Measurements from ENCODE around the gene SERPINA5. TPM values are rescaled to one million over a fixed set of nuclear protein-coding genes. Genes with fewer than 3 reads are reported as not detected.
A peak's percentile ranks its signal among the peaks of the same experiment; 100 is the strongest.

Gene SERPINA5
- total and polyA plus RNA-seq, 2 of the 13 experiments (the other 11 are each of a cell fraction or from before 2014, with no cell fraction given) = 449 to 498 TPM

- no TSS peak for BruUV-seq (replicated peaks)
- ATAC-seq (peak; percentile 2), FAIRE-seq (no peak), DNase-seq (ENCODE audit: low spot score) (no peak)
- Histone ChIP-seq H2AFZ (ENCODE audit: low read length) (no peak overlapping the region), H3K4me3 (replicated peaks in 1 of 3; ENCODE audit: insufficient read depth in 1 of 3, low read depth in 2 of 3, low read length in 3 of 3) (peak overlapping the region; percentile 52 to 68 (median 56)), H4K20me1 (ENCODE audit: insufficient read depth, low read length) (no peaks in the 10 kb centered on the region), H3K4me1 (ENCODE audit: insufficient read depth, low read length) (peaks cover 97% of the 10 kb centered on the region), H3K4me2 (ENCODE audit: low read depth, low read length) (peak overlapping the region; percentile 94), H3K9ac (ENCODE audit: insufficient read depth, low read depth, low read length) (peak overlapping the region; percentile 82), H3K9me3 (ENCODE audit: low read length) (no peaks in the 10 kb centered on the region), H3K27ac (ENCODE audit: extremely low read length, insufficient read depth, low read length) (peak overlapping the region; percentile 96), H3K79me2 (ENCODE audit: insufficient read depth, low read length) (peaks cover 37% of the 10 kb centered on the region), H3K36me3 (replicated peaks in 1 of 2; ENCODE audit: control insufficient read depth in 1 of 2, insufficient read depth in 2 of 2, low read length in 2 of 2) (no peaks in the 10 kb centered on the region), H3K27me3 (ENCODE audit: control insufficient read depth in 1 of 2, insufficient read depth in 2 of 2, low read length in 2 of 2) (no peaks in the 10 kb centered on the region)
- POLR2A ChIA-PET = interaction anchor here (0.6 to 15.7 kb wide), 26 partner anchors 10 to 951 kb away, joined by 3 to 638 read pairs (median 6); partner anchors contain the start of genes SERPINA1, SERPINA3, SERPINA4 and SERPINA5
- 9% methylated on average over 4 of the region's 7 CpGs for WGBS (ENCODE audit: low lambda C conversion rate)
- intact Hi-C loops (cut with micrococcal nuclease; ENCODE audit: unreplicated experiment) (loop anchor here (2.0 to 5.0 kb wide), 5 partner anchors 18 to 1461 kb away; partner anchors contain the start of genes SERPINA4 and SERPINA5), in situ Hi-C loops (cut with HindIII; ENCODE audit: extremely low pct_ligation_motif_present, low pct_unique_long_range_greater_than_20kb) (no loop called here)
- CTCF ChIA-PET (ENCODE audit: low intra/inter-chr PET ratio, low total read pairs) = interaction anchor here (1.0 kb wide), 1 partner anchor 49 kb away, joined by 5 read pairs; no protein-coding TSS in a partner anchor
- TF ChIP-seq AGO2 (optimal IDR thresholded peaks at IDR 0.05; ENCODE audit: low read depth, low read length) (peak; percentile 28), DPF2 (CRISPR knock-in tag; IDR thresholded peaks at IDR 0.05; ENCODE audit: borderline replicate concordance, low read depth) (0 out of 2 replicates have a peak, but pooled peaks have one; percentile 36), EEA1 (CRISPR knock-in tag; IDR thresholded peaks at IDR 0.05; ENCODE audit: borderline replicate concordance) (0 out of 2 replicates have a peak, but pooled peaks have one; percentile 33), TFE3 (CRISPR knock-in tag; IDR thresholded peaks at IDR 0.05) (no peak), THAP11 (CRISPR knock-in tag; IDR thresholded peaks at IDR 0.05) (no peak), ZNF251 (CRISPR knock-in tag; IDR thresholded peaks at IDR 0.05) (0 out of 2 replicates have a peak, but pooled peaks have one; percentile 72), SIN3B (IDR thresholded peaks at IDR 0.05; ENCODE audit: low read length) (0 out of 2 replicates have a peak, but pooled peaks have one; percentile 5), SSRP1 (CRISPR knock-in tag; IDR thresholded peaks at IDR 0.05) (0 out of 2 replicates have a peak, but pooled peaks have one; percentile 64), ZNF7 (CRISPR knock-in tag; IDR thresholded peaks at IDR 0.05) (no peak), ZNF597 (CRISPR knock-in tag; IDR thresholded peaks at IDR 0.05) (no peak), ZNF263 (CRISPR knock-in tag; IDR thresholded peaks at IDR 0.05) (peak; percentile 49; the same call in 1 of the 2 replicates), ZNF121 (CRISPR knock-in tag; IDR thresholded peaks at IDR 0.05) (0 out of 2 replicates have a peak, but pooled peaks have one; percentile 22)
- TF ChIP-seq, protein P1, sequence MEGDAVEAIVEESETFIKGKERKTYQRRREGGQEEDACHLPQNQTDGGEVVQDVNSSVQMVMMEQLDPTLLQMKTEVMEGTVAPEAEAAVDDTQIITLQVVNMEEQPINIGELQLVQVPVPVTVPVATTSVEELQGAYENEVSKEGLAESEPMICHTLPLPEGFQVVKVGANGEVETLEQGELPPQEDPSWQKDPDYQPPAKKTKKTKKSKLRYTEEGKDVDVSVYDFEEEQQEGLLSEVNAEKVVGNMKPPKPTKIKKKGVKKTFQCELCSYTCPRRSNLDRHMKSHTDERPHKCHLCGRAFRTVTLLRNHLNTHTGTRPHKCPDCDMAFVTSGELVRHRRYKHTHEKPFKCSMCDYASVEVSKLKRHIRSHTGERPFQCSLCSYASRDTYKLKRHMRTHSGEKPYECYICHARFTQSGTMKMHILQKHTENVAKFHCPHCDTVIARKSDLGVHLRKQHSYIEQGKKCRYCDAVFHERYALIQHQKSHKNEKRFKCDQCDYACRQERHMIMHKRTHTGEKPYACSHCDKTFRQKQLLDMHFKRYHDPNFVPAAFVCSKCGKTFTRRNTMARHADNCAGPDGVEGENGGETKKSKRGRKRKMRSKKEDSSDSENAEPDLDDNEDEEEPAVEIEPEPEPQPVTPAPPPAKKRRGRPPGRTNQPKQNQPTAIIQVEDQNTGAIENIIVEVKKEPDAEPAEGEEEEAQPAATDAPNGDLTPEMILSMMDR (CRISPR knock-in tag; IDR thresholded peaks at IDR 0.05) = 0 out of 2 replicates have a peak, but pooled peaks have one; percentile 28
- TF ChIP-seq, protein P2, sequence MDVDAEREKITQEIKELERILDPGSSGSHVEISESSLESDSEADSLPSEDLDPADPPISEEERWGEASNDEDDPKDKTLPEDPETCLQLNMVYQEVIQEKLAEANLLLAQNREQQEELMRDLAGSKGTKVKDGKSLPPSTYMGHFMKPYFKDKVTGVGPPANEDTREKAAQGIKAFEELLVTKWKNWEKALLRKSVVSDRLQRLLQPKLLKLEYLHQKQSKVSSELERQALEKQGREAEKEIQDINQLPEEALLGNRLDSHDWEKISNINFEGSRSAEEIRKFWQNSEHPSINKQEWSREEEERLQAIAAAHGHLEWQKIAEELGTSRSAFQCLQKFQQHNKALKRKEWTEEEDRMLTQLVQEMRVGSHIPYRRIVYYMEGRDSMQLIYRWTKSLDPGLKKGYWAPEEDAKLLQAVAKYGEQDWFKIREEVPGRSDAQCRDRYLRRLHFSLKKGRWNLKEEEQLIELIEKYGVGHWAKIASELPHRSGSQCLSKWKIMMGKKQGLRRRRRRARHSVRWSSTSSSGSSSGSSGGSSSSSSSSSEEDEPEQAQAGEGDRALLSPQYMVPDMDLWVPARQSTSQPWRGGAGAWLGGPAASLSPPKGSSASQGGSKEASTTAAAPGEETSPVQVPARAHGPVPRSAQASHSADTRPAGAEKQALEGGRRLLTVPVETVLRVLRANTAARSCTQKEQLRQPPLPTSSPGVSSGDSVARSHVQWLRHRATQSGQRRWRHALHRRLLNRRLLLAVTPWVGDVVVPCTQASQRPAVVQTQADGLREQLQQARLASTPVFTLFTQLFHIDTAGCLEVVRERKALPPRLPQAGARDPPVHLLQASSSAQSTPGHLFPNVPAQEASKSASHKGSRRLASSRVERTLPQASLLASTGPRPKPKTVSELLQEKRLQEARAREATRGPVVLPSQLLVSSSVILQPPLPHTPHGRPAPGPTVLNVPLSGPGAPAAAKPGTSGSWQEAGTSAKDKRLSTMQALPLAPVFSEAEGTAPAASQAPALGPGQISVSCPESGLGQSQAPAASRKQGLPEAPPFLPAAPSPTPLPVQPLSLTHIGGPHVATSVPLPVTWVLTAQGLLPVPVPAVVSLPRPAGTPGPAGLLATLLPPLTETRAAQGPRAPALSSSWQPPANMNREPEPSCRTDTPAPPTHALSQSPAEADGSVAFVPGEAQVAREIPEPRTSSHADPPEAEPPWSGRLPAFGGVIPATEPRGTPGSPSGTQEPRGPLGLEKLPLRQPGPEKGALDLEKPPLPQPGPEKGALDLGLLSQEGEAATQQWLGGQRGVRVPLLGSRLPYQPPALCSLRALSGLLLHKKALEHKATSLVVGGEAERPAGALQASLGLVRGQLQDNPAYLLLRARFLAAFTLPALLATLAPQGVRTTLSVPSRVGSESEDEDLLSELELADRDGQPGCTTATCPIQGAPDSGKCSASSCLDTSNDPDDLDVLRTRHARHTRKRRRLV (CRISPR knock-in tag; IDR thresholded peaks at IDR 0.05) = no peak
These were observed 17.2 kb downstream of the SERPINA5 start for GRCh38 chr14:94598506-94598815.
